Activated naive CD8-positive, alpha-beta T cell treated with anti-CD3 and anti-CD28 coated beads, Interleukin-2, amount 10 ng/mL, durations not matched to agents 7 days and 5 days (primary cell): ENCODE measurements around the gene TMPRSS2. TPM values are rescaled to one million over a fixed set of nuclear protein-coding genes. Genes with fewer than 3 reads are reported as not detected.

Source experiments
- ATAC-seq: fragments of 150-1000 bp; cut with Tn5 transposase; one replicate; pipeline ENCODE4 v1.10.0; 2021; ENCODE audit warnings: low read depth, moderate library complexity
- POLR2A ChIA-PET: fragments of 350-600 bp; sonication (Branson Sonifier 250); formaldehyde crosslinking; loops from one replicate; lab custom pipeline; 2021; ENCODE audit warnings: antibody characterized with exemption; lab: Charles Lee
- DNase-seq: peaks from one replicate; pipeline ENCODE4 v3.0.0; 2021
- H3K27ac Mint-ChIP-seq: one replicate; pipeline ENCODE4 v1.8.0; 2022; ENCODE audit warnings: mild to moderate bottlenecking, mixed read lengths
- H3K27me3 Mint-ChIP-seq: one replicate; pipeline ENCODE4 v1.8.0; 2022; ENCODE audit warnings: mild to moderate bottlenecking, moderate library complexity, mixed read lengths
- H3K36me3 Mint-ChIP-seq: one replicate; pipeline ENCODE4 v1.8.0; 2021; ENCODE audit warnings: mild to moderate bottlenecking, mixed read lengths
- H3K4me1 Mint-ChIP-seq: one replicate; pipeline ENCODE4 v1.8.0; 2021; ENCODE audit warnings: mixed read lengths
- H3K4me3 Mint-ChIP-seq: one replicate; pipeline ENCODE4 v1.8.0; 2022; ENCODE audit warnings: mild to moderate bottlenecking, moderate library complexity, mixed read lengths
- H3K9me3 Mint-ChIP-seq: one replicate; pipeline ENCODE4 v1.8.0; 2021; ENCODE audit warnings: mixed read lengths
- total RNA-seq, 2 experiments: library from RNA; stranded (reverse); gene quantifications; one replicate each; pipeline ENCODE4 v1.2.3, GENCODE V29; 2021

TMPRSS2 gene
- total RNA-seq, 2 experiments from 2014 or later: not detected

DNA sequence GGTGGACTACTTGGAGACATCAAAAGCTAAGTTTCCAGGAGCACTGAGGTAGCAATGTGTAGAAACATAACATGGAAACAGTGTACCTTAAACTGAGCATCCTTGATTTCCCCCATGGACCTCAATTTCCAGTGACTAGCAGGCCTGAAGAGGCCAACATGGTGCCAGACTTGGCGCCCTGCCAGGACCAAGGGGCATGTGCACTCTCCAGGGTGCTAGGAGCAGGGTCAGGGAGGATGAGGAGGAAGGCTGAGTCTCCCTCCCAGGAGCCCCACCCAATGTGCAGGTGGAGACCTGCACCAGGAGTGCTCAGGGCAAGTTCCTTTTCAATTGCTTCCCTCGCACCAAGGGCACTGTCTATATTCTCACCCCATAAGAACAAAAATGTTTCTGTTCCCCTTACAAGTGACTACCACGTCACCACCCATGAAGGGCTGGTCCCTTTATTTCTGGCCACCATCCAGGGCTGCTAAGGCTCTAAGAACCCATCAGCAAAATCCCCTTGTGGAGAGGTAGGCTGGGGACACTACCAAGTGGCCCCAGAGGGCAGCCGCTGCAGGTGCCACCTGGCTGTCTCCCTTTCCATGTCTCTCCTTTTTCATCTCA, 42.7 kb downstream of the TMPRSS2 start:
- DNase-seq (no peak), ATAC-seq (no peak)
- Mint-ChIP-seq H3K4me1 (peaks cover 21% of the 10 kb centered on the region), H3K4me3 (no peak overlapping the region), H3K27ac (no peak overlapping the region), H3K27me3 (peaks cover 15% of the 10 kb centered on the region), H3K9me3 (peaks cover 2% of the 10 kb centered on the region), H3K36me3 (peaks cover 25% of the 10 kb centered on the region)
- POLR2A ChIA-PET: no interaction called here

DNA sequence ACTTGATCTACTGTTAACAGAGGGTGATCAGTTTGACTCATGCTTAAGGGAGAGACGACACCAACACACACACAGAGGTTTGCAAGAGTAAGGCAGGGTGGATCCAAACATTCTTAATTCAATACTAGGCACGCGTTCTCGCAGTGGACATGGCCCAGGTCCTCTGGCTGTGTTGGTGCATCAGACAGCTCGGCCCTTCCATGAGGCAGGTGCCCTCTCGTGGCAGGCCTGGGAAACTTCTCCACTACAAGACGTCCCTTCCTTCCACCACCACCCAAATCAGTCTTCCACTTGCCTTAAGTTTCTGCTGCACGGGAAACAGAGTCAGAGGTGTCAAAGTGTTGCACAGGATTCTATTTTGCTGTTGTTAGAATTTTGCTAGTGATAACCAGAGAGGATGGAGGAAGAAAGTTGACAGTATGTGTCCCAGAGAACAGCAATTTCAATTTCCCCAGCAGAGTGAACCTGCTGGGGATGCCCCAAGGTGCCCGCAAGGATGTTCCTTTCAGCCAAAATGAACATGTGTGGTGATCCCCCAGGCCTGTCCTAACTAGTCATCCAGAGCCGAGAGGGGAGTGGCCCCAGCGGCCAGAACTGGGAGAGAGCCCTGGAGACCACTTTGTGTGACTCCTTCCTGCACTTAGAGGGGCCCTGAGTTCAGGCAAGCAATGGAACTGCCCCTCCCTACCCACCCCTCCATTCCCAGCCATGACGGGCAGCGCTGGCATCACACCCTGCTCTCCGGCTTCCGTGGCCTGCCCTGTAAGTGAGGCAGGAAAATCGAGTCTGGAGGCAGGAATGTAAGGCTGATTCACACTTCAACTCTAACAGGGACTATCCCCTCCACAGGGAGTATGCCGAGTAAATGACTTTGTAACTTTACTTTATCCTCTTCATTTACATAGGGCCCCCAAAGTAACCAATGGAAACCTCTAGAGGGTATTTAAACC, 47.1 kb downstream of the TMPRSS2 start:
- H3K4me3 Mint-ChIP-seq: no peak overlapping the region
- DNase-seq (peak; percentile 63), ATAC-seq (peak; percentile 63)
- H3K36me3 Mint-ChIP-seq: peaks cover 55% of the 10 kb centered on the region
- no peaks in the 10 kb centered on the region for H3K27me3 Mint-ChIP-seq
- H3K4me1 Mint-ChIP-seq: peaks cover 16% of the 10 kb centered on the region
- POLR2A ChIA-PET: interaction anchor here (1.4 to 1.5 kb wide), 2 partner anchors 8 to 177 kb away, joined by 4 to 11 read pairs; no protein-coding TSS in a partner anchor
- peaks cover 2% of the 10 kb centered on the region for H3K9me3 Mint-ChIP-seq
- H3K27ac Mint-ChIP-seq: peak overlapping the region; percentile 72

DNA sequence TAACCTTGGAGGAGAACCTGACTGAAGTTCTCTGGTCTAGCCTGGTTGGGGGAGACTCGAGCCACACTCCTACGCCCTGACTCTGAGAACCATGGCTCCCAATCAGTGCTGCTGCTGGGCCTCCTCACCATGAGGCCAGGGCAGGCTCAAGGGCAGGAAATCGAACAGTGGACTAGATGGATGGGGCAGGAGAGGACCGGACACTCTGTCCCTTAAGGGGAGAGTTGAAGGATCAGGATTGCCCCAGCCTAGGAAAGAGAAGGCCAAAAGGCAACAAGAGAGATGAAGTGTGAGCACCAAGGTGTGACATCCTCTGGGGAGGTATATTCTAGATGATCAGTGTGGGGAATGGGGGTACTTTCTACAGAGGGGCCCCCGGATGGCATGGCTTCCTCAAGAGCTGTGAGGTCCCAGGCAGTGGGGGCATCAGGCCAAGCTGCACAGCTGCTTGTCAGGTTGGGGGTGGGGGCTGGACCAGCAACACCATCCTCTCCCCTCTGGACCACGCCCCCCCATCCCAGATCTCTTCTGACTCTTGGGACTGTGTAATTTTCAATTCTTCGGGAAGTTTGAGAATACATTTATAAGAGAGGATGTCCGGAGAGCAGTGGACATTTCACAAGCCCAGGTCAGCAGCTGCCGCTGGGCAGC, 47.9 kb downstream of the TMPRSS2 start:
- POLR2A ChIA-PET: interaction anchor here (1.4 to 1.5 kb wide), 2 partner anchors 9 to 177 kb away, joined by 4 to 11 read pairs; no protein-coding TSS in a partner anchor
- H3K27ac Mint-ChIP-seq: peak overlapping the region; percentile 72
- ATAC-seq (peak; percentile 34), DNase-seq (no peak)
- H3K4me3 Mint-ChIP-seq: no peak overlapping the region
- H3K27me3 Mint-ChIP-seq: no peaks in the 10 kb centered on the region
- H3K36me3 Mint-ChIP-seq: peaks cover 55% of the 10 kb centered on the region
- H3K4me1 Mint-ChIP-seq: peaks cover 16% of the 10 kb centered on the region
- peaks cover 2% of the 10 kb centered on the region for H3K9me3 Mint-ChIP-seq

DNA sequence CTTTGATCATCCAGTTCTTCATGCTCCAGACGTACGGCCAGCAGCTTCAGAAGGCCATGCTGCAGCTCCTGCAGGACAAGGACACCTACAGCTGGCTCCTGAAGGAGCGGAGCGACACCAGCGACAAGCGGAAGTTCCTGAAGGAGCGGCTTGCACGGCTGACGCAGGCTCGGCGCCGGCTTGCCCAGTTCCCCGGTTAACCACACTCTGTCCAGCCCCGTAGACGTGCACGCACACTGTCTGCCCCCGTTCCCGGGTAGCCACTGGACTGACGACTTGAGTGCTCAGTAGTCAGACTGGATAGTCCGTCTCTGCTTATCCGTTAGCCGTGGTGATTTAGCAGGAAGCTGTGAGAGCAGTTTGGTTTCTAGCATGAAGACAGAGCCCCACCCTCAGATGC, 49.4 kb downstream of the TMPRSS2 start:
- ATAC-seq (no peak), DNase-seq (no peak)
- no peak overlapping the region for H3K4me3 Mint-ChIP-seq
- POLR2A ChIA-PET: interaction anchor here (0.9 to 1.2 kb wide), 3 partner anchors 9 to 89 kb away, joined by 3 read pairs; no protein-coding TSS in a partner anchor
- H3K4me1 Mint-ChIP-seq: peaks cover 15% of the 10 kb centered on the region
- peaks cover 53% of the 10 kb centered on the region for H3K36me3 Mint-ChIP-seq
- no peaks in the 10 kb centered on the region for H3K9me3 Mint-ChIP-seq
- H3K27ac Mint-ChIP-seq: no peak overlapping the region
- H3K27me3 Mint-ChIP-seq: no peaks in the 10 kb centered on the region

DNA sequence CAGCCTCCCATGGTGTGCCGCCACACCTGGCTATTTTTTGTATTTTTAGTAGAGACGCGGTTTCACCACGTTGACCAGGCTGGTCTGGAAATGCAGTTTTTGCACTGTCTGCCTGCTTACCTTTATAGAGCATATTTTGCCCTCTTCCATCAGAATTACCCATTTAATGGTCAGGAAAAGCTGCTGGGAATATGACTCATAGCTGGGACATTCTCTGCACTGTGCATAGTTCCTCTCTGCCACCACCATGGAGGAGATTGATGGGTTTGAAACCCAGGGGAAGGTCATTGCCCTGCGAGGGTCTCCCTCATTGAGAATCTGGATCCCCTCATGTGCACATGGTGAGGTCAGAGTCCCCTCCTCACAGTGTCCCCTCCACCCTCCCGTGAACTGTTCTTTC, 49.8 kb downstream of the TMPRSS2 start:
- Mint-ChIP-seq H3K36me3 (peaks cover 54% of the 10 kb centered on the region), H3K4me1 (peaks cover 18% of the 10 kb centered on the region), H3K4me3 (no peak overlapping the region), H3K27me3 (no peaks in the 10 kb centered on the region), H3K9me3 (no peaks in the 10 kb centered on the region), H3K27ac (no peak overlapping the region)
- ATAC-seq (no peak), DNase-seq (no peak)
- POLR2A ChIA-PET: interaction anchor here (1.1 to 1.2 kb wide), 2 partner anchors 15 to 88 kb away, joined by 3 read pairs; no protein-coding TSS in a partner anchor

DNA sequence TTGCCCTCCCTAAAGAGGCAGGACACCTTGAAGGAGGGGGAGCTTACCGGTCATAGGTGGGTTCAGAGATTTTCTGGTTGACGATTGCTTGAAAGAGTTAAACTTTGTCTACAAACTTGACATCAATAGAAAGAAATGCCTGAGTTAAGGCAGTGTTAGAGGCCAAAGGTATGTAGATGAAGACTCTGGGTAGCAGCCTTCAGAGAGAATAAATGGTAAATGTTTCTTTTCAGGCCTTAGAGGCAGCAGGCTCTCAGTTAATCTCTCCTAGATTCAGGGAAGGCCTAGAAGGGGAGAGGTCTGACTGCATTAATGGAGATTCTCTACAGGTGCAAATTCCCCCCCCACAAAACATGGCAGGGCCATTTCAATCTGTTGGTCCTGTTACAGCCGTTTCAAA, 54.2 kb downstream of the TMPRSS2 start:
- Mint-ChIP-seq H3K9me3 (no peaks in the 10 kb centered on the region), H3K4me1 (peaks cover 27% of the 10 kb centered on the region), H3K36me3 (peaks cover 53% of the 10 kb centered on the region), H3K27ac (peak overlapping the region; percentile 72), H3K27me3 (no peaks in the 10 kb centered on the region), H3K4me3 (no peak overlapping the region)
- DNase-seq (no peak), ATAC-seq (no peak)
- POLR2A ChIA-PET: interaction anchor here (0.6 to 1.2 kb wide), 2 partner anchors 10 to 85 kb away, joined by 3 read pairs; no protein-coding TSS in a partner anchor

DNA sequence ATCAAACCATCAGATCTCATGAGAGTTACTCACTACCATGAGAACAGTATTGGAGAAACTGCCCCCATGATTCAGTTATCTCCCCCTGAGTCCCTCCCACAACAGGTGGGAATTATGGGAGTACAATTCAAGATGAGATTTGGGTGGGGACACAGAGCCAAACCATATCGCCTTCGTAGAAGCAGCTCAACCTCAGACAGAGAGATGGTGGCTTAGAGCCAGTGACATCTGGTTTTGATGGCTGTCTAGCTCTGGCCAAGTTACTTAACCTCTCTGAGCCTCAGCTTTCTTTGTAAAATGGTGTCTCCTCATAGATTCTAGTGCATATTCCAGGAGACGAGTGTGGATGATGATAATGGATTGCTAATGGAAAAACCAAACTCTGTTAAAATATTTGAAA, 54.8 kb downstream of the TMPRSS2 start:
- Mint-ChIP-seq H3K4me1 (peaks cover 29% of the 10 kb centered on the region), H3K27me3 (no peaks in the 10 kb centered on the region), H3K9me3 (no peaks in the 10 kb centered on the region), H3K36me3 (peaks cover 55% of the 10 kb centered on the region), H3K4me3 (no peak overlapping the region), H3K27ac (peak overlapping the region; percentile 72)
- DNase-seq (no peak), ATAC-seq (no peak)
- POLR2A ChIA-PET: interaction anchor here (1.2 kb wide), 1 partner anchor 9 kb away, joined by 3 read pairs; no protein-coding TSS in a partner anchor

DNA sequence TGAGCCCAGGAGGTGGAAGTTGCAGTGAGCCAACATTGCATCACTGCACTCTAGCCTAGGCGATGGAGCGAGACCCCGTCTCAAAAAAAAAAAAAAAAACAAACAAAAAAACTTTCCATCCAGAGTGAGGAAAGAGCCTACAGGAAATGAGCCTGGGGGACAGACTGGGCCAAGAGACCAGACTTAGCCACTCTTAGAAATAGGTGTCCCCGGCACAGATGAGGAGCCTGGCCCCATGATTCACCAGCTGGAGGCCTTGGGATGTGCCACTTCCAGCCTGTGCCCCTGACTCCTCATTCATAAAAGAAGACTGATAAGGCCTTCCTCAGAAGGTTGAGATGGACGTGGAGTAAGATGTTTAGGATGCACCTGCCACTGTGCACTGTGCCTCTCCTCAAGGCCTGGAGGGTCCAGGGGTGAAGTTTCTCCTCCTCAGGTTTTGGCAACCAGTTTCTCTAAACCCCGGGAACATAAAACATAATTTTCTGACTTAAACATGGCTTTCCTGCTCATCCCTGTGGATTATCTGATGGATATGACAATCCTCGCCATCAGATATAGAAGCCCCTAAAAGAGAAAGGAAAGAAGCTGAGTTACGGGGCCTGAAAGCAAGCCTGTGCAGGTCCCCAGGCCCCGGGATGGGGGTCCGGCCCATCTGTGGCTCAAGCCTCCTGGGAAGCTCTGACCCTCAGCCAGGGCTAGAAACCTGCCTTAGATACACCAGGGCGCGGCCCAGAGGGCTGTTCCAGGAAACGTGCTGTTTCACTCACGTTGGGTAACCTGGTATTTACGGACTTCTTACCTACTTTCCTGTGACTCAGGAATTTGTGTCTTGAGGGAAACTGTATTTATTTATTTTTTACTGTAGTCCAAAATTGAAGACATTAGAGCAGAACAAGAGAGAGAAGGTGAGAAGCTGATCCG, 55.9 kb downstream of the TMPRSS2 start:
- POLR2A ChIA-PET: interaction anchor here (0.5 to 1.6 kb wide), 4 partner anchors 10 to 66 kb away, joined by 3 to 5 read pairs (median 4); no protein-coding TSS in a partner anchor
- H3K27me3 Mint-ChIP-seq: no peaks in the 10 kb centered on the region
- peak overlapping the region; percentile 72 for H3K27ac Mint-ChIP-seq
- no peaks in the 10 kb centered on the region for H3K9me3 Mint-ChIP-seq
- DNase-seq (no peak), ATAC-seq (no peak)
- H3K4me1 Mint-ChIP-seq: peaks cover 28% of the 10 kb centered on the region
- peaks cover 51% of the 10 kb centered on the region for H3K36me3 Mint-ChIP-seq
- H3K4me3 Mint-ChIP-seq: no peak overlapping the region

DNA sequence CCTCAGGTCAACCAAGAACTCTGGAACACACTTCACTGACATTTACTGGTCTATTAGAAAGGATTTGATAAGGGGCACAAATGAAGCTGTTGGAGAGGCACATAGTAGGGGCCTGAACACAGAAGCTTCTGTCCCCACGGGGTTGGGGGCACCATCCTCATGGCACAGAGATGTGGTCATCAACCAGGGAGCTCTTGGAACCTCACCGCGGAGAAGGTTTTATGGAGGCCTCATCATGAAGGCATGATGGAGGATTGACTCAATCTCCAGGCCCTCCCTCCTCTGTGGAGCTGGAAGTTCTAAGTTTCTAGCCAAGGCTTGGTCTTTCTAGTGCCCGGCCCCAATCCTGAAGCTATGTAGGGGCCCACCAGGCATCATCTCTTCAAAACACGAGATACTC, 58.3 kb downstream of the TMPRSS2 start:
- Mint-ChIP-seq H3K27me3 (no peaks in the 10 kb centered on the region), H3K36me3 (peaks cover 62% of the 10 kb centered on the region), H3K4me3 (no peak overlapping the region)

DNA sequence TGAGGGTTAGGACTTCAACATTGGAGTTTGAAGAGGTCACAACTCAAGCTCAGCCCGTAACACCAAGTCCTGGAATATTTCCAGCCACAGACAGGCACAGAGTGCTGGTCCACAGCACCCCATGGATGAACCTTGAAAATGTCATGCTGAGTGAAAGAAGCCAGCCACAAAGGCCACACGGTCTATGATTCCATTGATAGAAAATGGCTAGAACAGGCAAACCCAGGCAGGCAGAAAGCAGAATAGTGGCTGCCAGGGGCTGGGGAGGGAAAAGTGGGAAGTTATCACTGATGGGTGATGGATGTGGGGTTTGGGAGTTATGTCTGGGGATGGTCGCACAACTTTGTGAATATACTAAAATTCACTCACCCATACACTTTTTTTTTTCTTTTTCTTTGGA, 60.6 kb downstream of the TMPRSS2 start:
- no peaks in the 10 kb centered on the region for H3K27me3 Mint-ChIP-seq
- H3K9me3 Mint-ChIP-seq: no peaks in the 10 kb centered on the region
- peak overlapping the region; percentile 56 for H3K27ac Mint-ChIP-seq
- H3K36me3 Mint-ChIP-seq: peaks cover 63% of the 10 kb centered on the region
- no peak for DNase-seq
- peaks cover 30% of the 10 kb centered on the region for H3K4me1 Mint-ChIP-seq
- H3K4me3 Mint-ChIP-seq: no peak overlapping the region
- no peak for ATAC-seq
- POLR2A ChIA-PET: no interaction called here

More for the DNA sequence above, 58.3 kb downstream of the TMPRSS2 start:
- Mint-ChIP-seq H3K9me3 (no peaks in the 10 kb centered on the region), H3K27ac (peak overlapping the region; percentile 48), H3K4me1 (peaks cover 29% of the 10 kb centered on the region)
- POLR2A ChIA-PET: interaction anchor here (0.7 to 1.6 kb wide), 5 partner anchors 10 to 24 kb away, joined by 3 to 5 read pairs (median 3); partner anchors contain the start of gene MX1
- ATAC-seq: no peak
- DNase-seq: no peak

DNA sequence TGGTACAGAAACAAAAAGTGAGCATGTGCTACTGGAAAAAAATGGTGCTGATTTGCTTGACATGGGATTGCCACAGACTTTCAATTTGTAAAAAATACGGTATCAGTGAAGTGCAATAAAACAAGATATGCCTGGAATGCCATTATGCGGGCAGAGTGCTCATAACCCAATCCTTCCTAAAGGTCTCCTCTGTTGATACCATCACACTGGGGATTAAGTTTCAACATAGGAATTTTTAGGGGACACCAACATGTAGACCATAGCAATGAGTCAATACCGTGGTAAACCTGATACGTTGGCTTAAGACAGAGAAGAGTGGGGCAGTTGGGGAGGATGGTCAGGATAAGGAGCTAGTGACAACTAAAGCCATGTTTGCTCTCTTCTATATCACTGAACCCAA, 61.4 kb downstream of the TMPRSS2 start:
- Mint-ChIP-seq H3K4me3 (no peak overlapping the region), H3K27ac (no peak overlapping the region), H3K27me3 (no peaks in the 10 kb centered on the region), H3K36me3 (peaks cover 63% of the 10 kb centered on the region), H3K4me1 (peaks cover 30% of the 10 kb centered on the region), H3K9me3 (no peaks in the 10 kb centered on the region)
- DNase-seq: no peak
- no peak for ATAC-seq
- POLR2A ChIA-PET: interaction anchor here (0.6 to 1.0 kb wide), 3 partner anchors 15 to 85 kb away, joined by 3 read pairs; partner anchors contain the start of gene MX2

DNA sequence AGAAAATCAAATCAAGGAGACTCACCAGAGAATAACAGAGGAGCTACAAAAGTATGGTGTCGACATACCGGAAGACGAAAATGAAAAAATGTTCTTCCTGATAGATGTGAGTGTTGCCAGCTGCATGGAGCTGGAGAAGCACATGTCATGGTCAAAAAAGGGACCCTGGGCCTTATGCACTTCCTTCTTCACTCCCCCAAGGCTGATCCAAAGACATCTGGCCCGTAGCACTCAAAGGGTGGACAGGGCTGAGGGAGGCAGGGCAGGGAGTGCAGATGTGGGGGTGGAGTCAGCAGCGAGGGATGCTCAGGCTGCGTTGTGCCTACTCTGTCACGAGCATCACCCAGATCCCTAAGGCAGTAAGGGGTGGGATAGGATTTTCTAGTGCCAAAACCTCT, 62.5 kb downstream of the TMPRSS2 start:
- Mint-ChIP-seq H3K4me1 (peaks cover 33% of the 10 kb centered on the region), H3K27me3 (no peaks in the 10 kb centered on the region), H3K9me3 (no peaks in the 10 kb centered on the region), H3K27ac (peak overlapping the region; percentile 27), H3K4me3 (no peak overlapping the region), H3K36me3 (peaks cover 64% of the 10 kb centered on the region)
- DNase-seq (no peak), ATAC-seq (no peak)
- POLR2A ChIA-PET: interaction anchor here (0.6 to 1.5 kb wide), 2 partner anchors 20 to 627 kb away, joined by 4 to 7 read pairs; partner anchors contain the start of gene MX1
